WI38 (cell line): ENCODE results near the gene THEM4.
"Not testable (repeated sequence)": the region's sequence is repeated elsewhere in the genome, so short reads cannot be mapped to it uniquely, and the experiment has no call there.

Source experiments
- H3K4me3 ChIP-seq: 2 replicates; pipeline ENCODE4 v1.5.1; 2011; ENCODE audit warnings: low read depth, mild to moderate bottlenecking, control low read depth, low read length
- TF ChIP-seq, protein P1 (sequence below): IDR thresholded peaks from 2 replicates; pipeline ENCODE4 v1.5.1; 2012; ENCODE audit warnings: low read depth, mild to moderate bottlenecking, control low read depth, low read length

Gene THEM4

DNA sequence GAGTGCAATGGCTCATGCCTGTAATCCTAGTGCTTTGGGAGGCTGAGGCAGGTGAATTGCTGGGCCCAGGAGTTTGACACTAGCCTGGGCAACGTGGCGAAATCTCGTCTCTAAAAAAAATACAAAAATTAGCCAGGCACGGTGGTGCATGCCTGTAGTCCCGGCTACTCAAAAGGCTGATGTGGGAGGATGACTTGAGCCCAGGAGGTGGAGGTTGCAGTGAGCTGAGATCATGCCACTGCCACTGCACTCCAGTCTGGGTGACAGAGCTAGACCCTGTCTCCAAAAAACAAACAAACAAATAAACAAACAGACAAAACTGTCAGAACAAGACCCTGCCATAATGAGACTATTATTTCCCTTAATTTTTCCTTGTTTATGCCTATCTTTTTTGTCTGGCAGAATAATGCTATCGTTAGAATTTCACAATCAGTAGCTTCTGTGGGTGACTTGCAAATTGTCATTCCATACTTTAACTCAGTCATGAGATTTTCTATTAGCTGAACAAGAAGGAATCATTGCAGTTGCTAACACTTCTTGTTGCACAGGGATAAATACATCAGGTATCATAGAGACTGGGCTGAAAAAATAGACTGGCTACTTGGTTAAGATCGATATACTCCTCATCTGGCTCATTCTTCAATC is 7.5 kb upstream of the THEM4 start:
- TF ChIP-seq, protein P1, sequence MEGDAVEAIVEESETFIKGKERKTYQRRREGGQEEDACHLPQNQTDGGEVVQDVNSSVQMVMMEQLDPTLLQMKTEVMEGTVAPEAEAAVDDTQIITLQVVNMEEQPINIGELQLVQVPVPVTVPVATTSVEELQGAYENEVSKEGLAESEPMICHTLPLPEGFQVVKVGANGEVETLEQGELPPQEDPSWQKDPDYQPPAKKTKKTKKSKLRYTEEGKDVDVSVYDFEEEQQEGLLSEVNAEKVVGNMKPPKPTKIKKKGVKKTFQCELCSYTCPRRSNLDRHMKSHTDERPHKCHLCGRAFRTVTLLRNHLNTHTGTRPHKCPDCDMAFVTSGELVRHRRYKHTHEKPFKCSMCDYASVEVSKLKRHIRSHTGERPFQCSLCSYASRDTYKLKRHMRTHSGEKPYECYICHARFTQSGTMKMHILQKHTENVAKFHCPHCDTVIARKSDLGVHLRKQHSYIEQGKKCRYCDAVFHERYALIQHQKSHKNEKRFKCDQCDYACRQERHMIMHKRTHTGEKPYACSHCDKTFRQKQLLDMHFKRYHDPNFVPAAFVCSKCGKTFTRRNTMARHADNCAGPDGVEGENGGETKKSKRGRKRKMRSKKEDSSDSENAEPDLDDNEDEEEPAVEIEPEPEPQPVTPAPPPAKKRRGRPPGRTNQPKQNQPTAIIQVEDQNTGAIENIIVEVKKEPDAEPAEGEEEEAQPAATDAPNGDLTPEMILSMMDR = no peak
- H3K4me3 ChIP-seq = no peak overlapping the region

DNA sequence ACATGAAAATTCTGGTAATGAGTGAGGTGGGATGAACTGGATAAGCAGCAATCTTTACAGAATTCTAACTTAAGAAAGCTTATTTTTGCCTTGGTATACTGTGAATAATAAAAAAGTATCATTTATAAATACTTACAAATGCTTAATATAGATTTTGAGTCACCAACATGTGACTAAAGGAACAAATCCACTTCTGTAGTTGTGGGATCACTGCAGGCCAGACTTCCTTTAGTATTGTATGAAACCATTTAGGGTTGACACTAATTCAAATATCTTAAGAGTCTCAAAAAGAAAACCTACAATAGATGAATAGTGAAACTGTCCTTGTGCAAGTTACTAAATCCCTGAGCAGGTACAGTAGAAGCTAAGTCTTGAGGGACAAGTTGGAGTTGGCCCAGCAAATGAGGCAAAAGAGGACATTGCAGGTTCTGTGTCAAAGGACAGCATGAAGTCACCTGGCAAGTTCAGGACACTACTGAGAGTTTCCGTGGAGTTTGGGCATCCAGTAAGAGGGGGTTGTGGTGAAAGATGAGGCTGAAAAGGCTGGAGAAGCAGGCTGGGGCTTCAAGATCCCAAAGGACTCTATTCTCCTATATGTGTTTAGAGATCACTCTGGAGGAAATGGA is 5.9 kb upstream of the THEM4 start:
- H3K4me3 ChIP-seq = no peak overlapping the region
- TF ChIP-seq, protein P1 = no peak

DNA sequence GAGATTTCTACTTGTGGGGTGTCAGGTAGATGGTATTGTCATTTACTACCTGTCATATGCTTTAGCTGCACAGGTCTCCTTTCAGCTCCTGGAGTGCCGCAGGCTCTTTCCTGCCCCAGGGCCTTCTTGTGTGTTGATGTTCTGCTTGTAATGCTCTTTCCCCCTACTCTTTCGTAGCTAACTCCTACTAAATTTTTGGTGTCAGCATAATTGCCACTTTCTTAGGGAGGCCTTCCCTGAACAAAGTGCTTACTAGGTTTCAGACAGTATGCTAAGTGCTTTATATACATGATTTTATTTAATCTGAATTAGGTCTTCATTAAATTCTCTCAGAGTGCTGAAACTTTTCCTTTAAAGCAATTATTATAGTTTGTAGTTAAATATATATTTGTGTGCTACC is 4.8 kb upstream of the THEM4 start:
- TF ChIP-seq, protein P1 = no peak
- H3K4me3 ChIP-seq = no peak overlapping the region

DNA sequence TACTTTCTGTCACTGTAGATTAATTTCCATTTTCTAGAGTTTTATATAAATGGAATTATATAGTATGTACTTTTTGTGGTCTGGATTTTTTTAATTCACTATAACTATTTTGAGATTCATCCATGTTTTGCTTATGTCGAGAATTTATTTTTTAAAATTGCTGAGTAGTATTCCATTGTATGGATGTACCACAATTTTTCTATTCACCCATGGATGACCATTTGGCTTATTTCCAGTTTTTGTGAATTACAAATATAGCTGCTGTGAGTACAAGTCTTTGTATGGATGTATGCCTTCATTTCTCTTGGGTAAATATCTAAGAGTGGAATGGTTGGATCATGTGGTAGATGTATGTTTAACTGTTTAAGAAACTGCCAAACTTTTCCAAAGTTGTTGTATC is 3.7 kb upstream of the THEM4 start:
- no peak overlapping the region for H3K4me3 ChIP-seq
- TF ChIP-seq, protein P1 = no peak

DNA sequence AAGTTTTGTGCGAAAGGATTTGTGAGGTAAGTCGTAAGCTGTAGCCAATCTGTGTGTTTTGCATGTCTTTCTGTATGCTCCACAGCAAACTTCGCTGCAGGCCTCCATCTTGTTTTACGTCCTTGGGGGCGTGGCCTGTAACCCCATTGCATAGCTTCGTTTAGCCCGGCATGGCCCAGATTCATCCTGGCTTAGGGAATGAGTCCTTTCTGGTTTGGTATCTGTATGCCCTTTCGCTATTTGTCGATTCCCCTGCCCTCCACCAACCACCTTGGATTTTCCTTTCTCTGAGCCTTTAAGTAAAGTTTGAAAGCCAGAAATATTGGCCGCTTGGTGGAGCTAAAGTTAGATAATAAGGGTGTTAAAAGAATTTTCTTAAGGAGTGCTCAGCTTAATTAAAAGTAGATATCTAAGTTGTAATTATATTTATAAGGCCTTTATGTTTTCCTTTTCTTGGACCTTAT is 1.1 kb downstream of the THEM4 start:
- TF ChIP-seq, protein P1 = no peak
- no peak overlapping the region; the same call in 1 of the 2 replicates for H3K4me3 ChIP-seq

DNA sequence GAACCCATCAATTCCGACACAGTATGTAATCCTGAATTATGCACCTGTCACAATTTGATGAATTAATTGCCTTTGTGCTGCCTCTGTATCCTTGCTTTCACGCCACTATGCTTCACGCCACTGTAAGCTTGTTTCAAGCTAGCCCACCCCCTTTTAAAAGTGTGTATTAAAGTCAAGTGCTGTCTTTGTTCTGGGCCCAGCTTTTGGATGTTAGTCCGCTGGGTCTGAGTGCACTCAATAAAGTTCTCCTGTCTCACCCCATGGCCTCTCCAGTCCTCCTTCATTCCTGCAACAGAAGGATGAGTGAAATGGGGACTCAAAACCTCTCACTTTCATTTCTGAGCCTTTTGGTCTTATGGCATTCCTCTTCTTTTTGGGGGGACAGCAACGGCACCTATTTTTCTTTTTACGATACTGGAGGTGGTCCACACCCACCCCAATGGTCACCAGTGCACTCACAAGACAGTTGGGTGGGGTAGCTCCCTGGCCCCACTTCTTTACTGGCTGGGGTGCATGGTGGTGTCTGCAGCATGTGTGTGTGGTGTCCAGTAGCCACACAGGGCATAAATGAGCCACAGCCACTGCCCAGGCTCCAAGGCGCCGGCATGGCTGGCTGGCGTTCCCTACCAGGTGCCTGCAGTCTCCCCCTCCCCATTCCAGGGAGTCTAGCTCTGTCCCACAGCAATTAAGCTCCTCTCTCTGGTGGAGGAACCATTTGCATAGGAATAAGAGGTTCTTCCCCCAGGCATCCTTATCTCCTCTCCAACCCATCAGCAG is 1.8 kb downstream of the THEM4 start:
- no peak overlapping the region for H3K4me3 ChIP-seq
- TF ChIP-seq, protein P1 = no peak

DNA sequence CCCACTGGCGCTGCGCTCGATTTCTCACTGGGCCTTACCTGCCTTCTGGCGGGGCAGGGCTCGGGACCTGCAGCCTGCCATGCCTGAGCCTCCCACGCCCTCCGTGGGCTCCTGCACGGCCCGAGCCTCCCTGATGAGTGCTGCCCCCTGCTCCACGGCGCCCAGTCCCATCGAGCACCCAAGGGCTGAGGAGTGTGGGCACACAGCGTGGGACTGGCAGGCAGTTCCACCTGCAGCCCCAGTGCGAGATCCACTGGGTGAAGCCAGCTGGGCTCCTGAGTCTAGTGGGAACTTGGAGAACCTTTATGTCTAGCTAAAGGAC is 3.0 kb downstream of the THEM4 start:
- H3K4me3 ChIP-seq = not testable (repeated sequence)

DNA sequence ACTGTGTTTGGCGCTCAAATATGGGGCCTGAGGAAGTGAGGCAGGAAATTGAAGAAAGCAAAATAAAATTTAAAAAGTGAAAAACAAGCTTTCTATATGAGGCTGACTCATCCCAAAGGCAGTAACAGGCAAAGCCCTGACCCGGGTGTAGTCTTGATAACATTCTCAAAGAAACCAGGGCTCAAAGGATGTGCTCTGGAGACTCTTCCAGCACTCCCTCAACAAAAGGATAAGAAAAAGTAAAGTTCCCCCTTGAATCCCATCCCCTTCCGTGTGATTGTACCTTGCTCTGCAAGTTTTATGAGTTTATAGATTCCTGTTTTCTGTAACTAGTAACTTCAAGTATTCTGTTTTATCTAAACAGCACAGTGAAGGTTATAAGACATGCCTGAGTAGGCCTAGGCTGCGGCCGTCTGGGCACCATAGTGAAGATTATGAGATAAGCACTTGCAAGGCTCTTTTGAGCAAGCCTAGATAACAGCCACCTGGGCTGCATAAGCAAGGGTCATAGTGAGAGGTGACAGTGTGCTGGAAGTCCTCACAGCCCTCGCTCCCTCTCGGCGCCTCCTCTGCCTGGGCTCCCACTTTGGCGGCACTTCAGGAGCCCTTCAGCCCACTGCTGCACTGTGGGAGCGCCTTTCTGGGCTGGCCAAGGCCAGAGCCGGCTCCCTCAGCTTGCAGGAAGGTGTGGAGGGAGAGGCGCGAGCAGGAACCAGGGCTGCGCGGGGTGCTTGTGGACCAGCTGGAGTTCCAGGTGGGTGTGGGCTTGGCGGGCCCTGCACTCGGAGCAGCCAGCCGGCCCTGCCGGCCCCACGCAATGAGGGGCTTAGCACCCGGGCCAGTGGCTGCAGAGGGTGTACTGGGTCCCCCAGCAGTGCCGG is 3.6 kb downstream of the THEM4 start:
- not testable (repeated sequence) for H3K4me3 ChIP-seq
